SK-N-SH treated with all-trans-retinoic acid at 6 μM for 48 hours (cell line): ENCODE results near the gene SAMD9.

ENCODE experiments used
- ATAC-seq: fragments of 200-7000 bp; cut with Tn5 transposase; 3 replicates; pipeline ENCODE4 v1.9.1; 2020; ENCODE audit warnings: mild to moderate bottlenecking, moderate library complexity
- ARNTL ChIP-seq: fragments of 450-650 bp; formaldehyde crosslinking; IDR thresholded peaks from 2 replicates; pipeline ENCODE4 v1.5.0; 2020; ENCODE audit warnings: low read depth, mild to moderate bottlenecking, moderate library complexity, borderline replicate concordance
- BACH2 ChIP-seq: fragments of 250-450 bp; sonication (Bioruptor Pico); IDR thresholded peaks from 2 replicates; pipeline ENCODE4 v1.9.0; 2021; ENCODE audit warnings: mild to moderate bottlenecking, borderline replicate concordance
- CSDC2 ChIP-seq: fragments of 250-450 bp; sonication (Bioruptor Pico); IDR thresholded peaks from 2 replicates; pipeline ENCODE4 v1.5.0; 2020; ENCODE audit warnings: mild to moderate bottlenecking, moderate library complexity
- ESRRG ChIP-seq: fragments of 250-450 bp; sonication (Bioruptor Pico); IDR thresholded peaks from 2 replicates; pipeline ENCODE4 v1.6.1; 2021; ENCODE audit warnings: mild to moderate bottlenecking
- GLIS3 ChIP-seq: fragments of 250-450 bp; sonication (Bioruptor Pico); IDR thresholded peaks from 2 replicates; pipeline ENCODE4 v1.5.0; 2020; ENCODE audit warnings: mild to moderate bottlenecking, moderate library complexity
- ISL1 ChIP-seq: fragments of 250-450 bp; sonication (Bioruptor Pico); IDR thresholded peaks from 2 replicates; pipeline ENCODE4 v2.1.2; 2022; ENCODE audit warnings: mild to moderate bottlenecking, moderate library complexity
- OSR1 ChIP-seq: fragments of 250-450 bp; sonication (Bioruptor Pico); IDR thresholded peaks from 2 replicates; pipeline ENCODE4 v1.8.0; 2022; ENCODE audit warnings: moderate library complexity, mild to moderate bottlenecking, inconsistent platforms
- PPARA ChIP-seq: fragments of 250-450 bp; sonication (Bioruptor Pico); IDR thresholded peaks from 2 replicates; pipeline ENCODE4 v1.5.0; 2020; ENCODE audit warnings: mild to moderate bottlenecking, borderline replicate concordance
- RARB ChIP-seq: fragments of 250-450 bp; sonication (Bioruptor Pico); IDR thresholded peaks from 2 replicates; pipeline ENCODE4 v1.8.0; 2021; ENCODE audit warnings: mild to moderate bottlenecking, moderate library complexity
- SNAI2 ChIP-seq: fragments of 250-450 bp; sonication (Bioruptor Pico); IDR thresholded peaks from 2 replicates; pipeline ENCODE4 v1.5.0; 2020; ENCODE audit warnings: mild to moderate bottlenecking, moderate library complexity
- TCF4 ChIP-seq: fragments of 250-450 bp; sonication (Bioruptor Pico); IDR thresholded peaks from 2 replicates; pipeline ENCODE4 v1.8.0; 2021; ENCODE audit warnings: mild to moderate bottlenecking, moderate library complexity, borderline replicate concordance
- TOX ChIP-seq: fragments of 250-450 bp; sonication (Bioruptor Pico); IDR thresholded peaks from 2 replicates; pipeline ENCODE4 v1.8.0; 2021; ENCODE audit warnings: mild to moderate bottlenecking, moderate library complexity, borderline replicate concordance
- ZC3H10 ChIP-seq: fragments of 250-450 bp; sonication (Bioruptor Pico); IDR thresholded peaks from 2 replicates; pipeline ENCODE4 v1.5.1; 2021; ENCODE audit warnings: mild to moderate bottlenecking, moderate library complexity
- ZFP3 ChIP-seq: fragments of 250-450 bp; sonication (Bioruptor Pico); IDR thresholded peaks from 2 replicates; pipeline ENCODE4 v1.5.0; 2020; ENCODE audit warnings: mild to moderate bottlenecking, moderate library complexity
- ZNF565 ChIP-seq: fragments of 450-650 bp; formaldehyde crosslinking; conservative IDR thresholded peaks from 2 replicates; pipeline ENCODE4 v1.5.0; 2020; ENCODE audit warnings: low read depth, mild to moderate bottlenecking, moderate library complexity
- ZNF70 ChIP-seq: fragments of 450-650 bp; formaldehyde crosslinking; IDR thresholded peaks from 2 replicates; pipeline ENCODE4 v1.5.0; 2020; ENCODE audit warnings: mild to moderate bottlenecking, moderate library complexity
- ZNF8 ChIP-seq: fragments of 450-650 bp; formaldehyde crosslinking; IDR thresholded peaks from 2 replicates; pipeline ENCODE4 v1.5.0; 2020; ENCODE audit warnings: mild to moderate bottlenecking, moderate library complexity
- TF ChIP-seq, protein P1 (sequence below): fragments of 250-450 bp; sonication (Bioruptor Pico); IDR thresholded peaks from 2 replicates; pipeline ENCODE4 v1.5.0; 2020; ENCODE audit warnings: mild to moderate bottlenecking, moderate library complexity
- TF ChIP-seq, protein P2 (sequence below): fragments of 250-450 bp; sonication (Bioruptor Pico); IDR thresholded peaks from 2 replicates; pipeline ENCODE4 v1.8.0; 2020; ENCODE audit warnings: mild to moderate bottlenecking, moderate library complexity, borderline replicate concordance
- TF ChIP-seq, protein P3 (sequence below): fragments of 250-450 bp; sonication (Bioruptor Pico); IDR thresholded peaks from 2 replicates; pipeline ENCODE4 v1.5.1; 2021; ENCODE audit warnings: mild to moderate bottlenecking, moderate library complexity
- TF ChIP-seq, protein P4 (sequence below): fragments of 250-450 bp; sonication (Bioruptor Pico); IDR thresholded peaks from 2 replicates; pipeline ENCODE4 v1.8.0; 2021; ENCODE audit warnings: low read depth, mild to moderate bottlenecking, moderate library complexity, borderline replicate concordance

Gene SAMD9

DNA sequence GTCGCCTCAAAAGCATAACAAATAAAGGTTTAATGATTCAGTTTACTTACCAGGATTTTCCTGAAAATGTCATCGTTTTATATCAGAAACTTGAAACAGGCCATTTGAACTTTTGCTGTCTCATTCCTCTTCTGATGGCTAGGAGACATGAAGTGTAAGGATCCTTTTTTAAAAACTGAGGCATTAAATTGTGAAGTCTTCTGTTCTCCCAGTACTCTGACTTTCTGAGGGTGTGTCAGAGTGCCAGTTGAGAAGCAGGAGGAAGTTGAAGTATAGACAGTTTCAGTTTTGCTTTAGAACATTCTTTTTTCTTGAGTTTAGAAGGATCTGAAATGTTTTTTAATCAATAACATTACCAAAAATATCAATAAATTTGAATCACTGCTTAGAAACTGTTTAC lies 30.4 kb upstream of the SAMD9 start, which contains the start of gene SAMD9L:
TSS of gene SAMD9L (minus strand) at position 242 of the 400 bp plus-strand sequence. CDS start 12,414 bp downstream, outside the sequence.
- ATAC-seq: peak; percentile 59
- TF ChIP-seq ARNTL (CRISPR knock-in tag) (no peak), TOX (no peak), GLIS3 (CRISPR knock-in tag) (no peak), ZNF8 (CRISPR knock-in tag) (no peak), RARB (CRISPR knock-in tag) (no peak), BACH2 (CRISPR knock-in tag) (no peak), ISL1 (CRISPR knock-in tag) (no peak), ZFP3 (CRISPR knock-in tag) (no peak), TCF4 (CRISPR knock-in tag) (no peak)
- TF ChIP-seq, protein P1, sequence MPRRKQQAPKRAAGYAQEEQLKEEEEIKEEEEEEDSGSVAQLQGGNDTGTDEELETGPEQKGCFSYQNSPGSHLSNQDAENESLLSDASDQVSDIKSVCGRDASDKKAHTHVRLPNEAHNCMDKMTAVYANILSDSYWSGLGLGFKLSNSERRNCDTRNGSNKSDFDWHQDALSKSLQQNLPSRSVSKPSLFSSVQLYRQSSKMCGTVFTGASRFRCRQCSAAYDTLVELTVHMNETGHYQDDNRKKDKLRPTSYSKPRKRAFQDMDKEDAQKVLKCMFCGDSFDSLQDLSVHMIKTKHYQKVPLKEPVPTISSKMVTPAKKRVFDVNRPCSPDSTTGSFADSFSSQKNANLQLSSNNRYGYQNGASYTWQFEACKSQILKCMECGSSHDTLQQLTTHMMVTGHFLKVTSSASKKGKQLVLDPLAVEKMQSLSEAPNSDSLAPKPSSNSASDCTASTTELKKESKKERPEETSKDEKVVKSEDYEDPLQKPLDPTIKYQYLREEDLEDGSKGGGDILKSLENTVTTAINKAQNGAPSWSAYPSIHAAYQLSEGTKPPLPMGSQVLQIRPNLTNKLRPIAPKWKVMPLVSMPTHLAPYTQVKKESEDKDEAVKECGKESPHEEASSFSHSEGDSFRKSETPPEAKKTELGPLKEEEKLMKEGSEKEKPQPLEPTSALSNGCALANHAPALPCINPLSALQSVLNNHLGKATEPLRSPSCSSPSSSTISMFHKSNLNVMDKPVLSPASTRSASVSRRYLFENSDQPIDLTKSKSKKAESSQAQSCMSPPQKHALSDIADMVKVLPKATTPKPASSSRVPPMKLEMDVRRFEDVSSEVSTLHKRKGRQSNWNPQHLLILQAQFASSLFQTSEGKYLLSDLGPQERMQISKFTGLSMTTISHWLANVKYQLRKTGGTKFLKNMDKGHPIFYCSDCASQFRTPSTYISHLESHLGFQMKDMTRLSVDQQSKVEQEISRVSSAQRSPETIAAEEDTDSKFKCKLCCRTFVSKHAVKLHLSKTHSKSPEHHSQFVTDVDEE: no peak
- TF ChIP-seq, protein P2, sequence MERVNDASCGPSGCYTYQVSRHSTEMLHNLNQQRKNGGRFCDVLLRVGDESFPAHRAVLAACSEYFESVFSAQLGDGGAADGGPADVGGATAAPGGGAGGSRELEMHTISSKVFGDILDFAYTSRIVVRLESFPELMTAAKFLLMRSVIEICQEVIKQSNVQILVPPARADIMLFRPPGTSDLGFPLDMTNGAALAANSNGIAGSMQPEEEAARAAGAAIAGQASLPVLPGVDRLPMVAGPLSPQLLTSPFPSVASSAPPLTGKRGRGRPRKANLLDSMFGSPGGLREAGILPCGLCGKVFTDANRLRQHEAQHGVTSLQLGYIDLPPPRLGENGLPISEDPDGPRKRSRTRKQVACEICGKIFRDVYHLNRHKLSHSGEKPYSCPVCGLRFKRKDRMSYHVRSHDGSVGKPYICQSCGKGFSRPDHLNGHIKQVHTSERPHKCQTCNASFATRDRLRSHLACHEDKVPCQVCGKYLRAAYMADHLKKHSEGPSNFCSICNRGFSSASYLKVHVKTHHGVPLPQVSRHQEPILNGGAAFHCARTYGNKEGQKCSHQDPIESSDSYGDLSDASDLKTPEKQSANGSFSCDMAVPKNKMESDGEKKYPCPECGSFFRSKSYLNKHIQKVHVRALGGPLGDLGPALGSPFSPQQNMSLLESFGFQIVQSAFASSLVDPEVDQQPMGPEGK (CRISPR knock-in tag): no peak
- TF ChIP-seq, all 23 proteins: peak for 0

DNA sequence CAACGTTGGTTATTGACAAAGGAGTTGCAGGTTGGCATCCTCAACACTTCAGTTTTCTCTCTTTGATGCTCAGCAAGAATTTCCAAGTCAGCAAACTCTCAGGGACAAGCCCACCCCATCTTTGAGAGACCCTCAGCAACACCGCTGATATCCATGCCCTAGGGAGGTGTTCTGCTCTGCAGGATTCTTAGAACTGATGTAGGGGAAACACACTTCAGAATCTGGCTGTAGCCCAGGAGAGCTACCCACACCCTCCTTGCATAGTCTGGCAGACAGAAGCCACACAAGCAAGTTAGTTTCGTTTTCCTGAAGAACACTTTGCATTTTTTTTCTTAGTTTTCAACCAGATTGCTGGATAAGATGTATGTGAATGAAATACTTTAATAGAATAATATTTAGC lies 29.6 kb upstream of the SAMD9 start:
- 0 out of 2 replicates have a peak, but pooled peaks have one; percentile 14 for TF ChIP-seq ZFP3 (CRISPR knock-in tag)
- no peak for TF ChIP-seq TOX
- ATAC-seq: peak; percentile 82

DNA sequence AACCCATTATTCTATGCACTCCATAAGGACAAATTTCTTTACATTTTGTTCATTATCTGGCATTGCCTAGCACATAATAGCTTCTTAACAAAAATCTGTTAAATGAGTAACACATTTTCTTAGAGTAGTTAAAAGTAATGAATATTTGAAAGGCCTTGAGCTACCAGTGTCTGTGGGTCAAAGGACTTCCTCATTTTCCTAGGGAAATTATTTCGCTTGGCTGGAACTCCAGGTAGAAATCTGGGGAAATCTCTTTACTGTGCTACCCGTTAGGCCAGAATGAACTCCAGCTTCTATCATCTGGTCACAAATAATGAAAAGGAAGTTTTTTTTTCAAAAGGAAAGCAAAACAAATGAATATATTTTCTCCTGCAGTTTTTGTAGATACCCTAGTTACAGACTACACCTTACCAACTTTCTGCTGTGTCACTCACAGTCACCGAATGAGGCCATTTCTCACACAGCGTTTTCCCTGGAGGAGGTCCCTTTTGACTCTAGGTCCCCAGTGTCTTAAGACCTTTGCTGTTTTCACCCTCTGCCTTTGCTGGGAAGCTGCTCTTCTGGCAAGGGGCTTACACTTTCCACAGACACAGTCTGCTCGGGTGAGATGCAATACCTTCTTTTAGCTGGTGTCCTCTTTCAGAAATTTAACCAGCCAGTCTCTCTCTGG lies 28.8 kb upstream of the SAMD9 start:
- no peak for TF ChIP-seq ZNF565 (CRISPR knock-in tag)
- no peak for TF ChIP-seq CSDC2
- no peak for TF ChIP-seq ZFP3 (CRISPR knock-in tag)
- TF ChIP-seq, protein P3, sequence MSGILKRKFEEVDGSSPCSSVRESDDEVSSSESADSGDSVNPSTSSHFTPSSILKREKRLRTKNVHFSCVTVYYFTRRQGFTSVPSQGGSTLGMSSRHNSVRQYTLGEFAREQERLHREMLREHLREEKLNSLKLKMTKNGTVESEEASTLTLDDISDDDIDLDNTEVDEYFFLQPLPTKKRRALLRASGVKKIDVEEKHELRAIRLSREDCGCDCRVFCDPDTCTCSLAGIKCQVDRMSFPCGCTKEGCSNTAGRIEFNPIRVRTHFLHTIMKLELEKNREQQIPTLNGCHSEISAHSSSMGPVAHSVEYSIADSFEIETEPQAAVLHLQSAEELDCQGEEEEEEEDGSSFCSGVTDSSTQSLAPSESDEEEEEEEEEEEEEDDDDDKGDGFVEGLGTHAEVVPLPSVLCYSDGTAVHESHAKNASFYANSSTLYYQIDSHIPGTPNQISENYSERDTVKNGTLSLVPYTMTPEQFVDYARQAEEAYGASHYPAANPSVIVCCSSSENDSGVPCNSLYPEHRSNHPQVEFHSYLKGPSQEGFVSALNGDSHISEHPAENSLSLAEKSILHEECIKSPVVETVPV: no peak
- no peak for TF ChIP-seq ISL1 (CRISPR knock-in tag)
- TF ChIP-seq ZNF70 (CRISPR knock-in tag): no peak
- TF ChIP-seq SNAI2 (CRISPR knock-in tag): no peak
- no peak for TF ChIP-seq TCF4 (CRISPR knock-in tag)
- no peak for TF ChIP-seq GLIS3 (CRISPR knock-in tag)
- TF ChIP-seq OSR1 (CRISPR knock-in tag): no peak
- TF ChIP-seq, protein P1: no peak
- TF ChIP-seq, protein P4, sequence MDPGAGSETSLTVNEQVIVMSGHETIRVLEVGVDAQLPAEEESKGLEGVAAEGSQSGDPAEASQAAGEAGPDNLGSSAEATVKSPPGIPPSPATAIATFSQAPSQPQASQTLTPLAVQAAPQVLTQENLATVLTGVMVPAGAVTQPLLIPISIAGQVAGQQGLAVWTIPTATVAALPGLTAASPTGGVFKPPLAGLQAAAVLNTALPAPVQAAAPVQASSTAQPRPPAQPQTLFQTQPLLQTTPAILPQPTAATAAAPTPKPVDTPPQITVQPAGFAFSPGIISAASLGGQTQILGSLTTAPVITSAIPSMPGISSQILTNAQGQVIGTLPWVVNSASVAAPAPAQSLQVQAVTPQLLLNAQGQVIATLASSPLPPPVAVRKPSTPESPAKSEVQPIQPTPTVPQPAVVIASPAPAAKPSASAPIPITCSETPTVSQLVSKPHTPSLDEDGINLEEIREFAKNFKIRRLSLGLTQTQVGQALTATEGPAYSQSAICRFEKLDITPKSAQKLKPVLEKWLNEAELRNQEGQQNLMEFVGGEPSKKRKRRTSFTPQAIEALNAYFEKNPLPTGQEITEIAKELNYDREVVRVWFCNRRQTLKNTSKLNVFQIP (CRISPR knock-in tag): no peak
- TF ChIP-seq ZC3H10 (CRISPR knock-in tag): no peak
- no peak for TF ChIP-seq PPARA
- TF ChIP-seq BACH2 (CRISPR knock-in tag): no peak
- TF ChIP-seq TOX: no peak
- no peak for TF ChIP-seq ESRRG (CRISPR knock-in tag)
- TF ChIP-seq ZNF8 (CRISPR knock-in tag): no peak
- TF ChIP-seq ARNTL (CRISPR knock-in tag): no peak
- ATAC-seq: peak; percentile 41
